ENCODE measurements around the gene UBE2I.

Gene UBE2I

GRCh38 chr16:1320097-1320496 lies 10.7 kb downstream of the UBE2I start:
- no peak overlapping the region for H3K4me3 ChIP-seq (replicated peaks; ENCODE audit: low read depth, low read length)
- DNase-seq (ENCODE audit: extremely low read depth, low read depth): no peak
- no peak for TF ChIP-seq CTCF (IDR thresholded peaks at IDR 0.05; ENCODE audit: low read depth, low read length, missing control alignments)

GRCh38 chr16:1320658-1321240 lies 11.3 kb downstream of the UBE2I start:
- no peak for TF ChIP-seq CTCF (IDR thresholded peaks at IDR 0.05; ENCODE audit: low read depth, low read length, missing control alignments)
- H3K4me3 ChIP-seq (replicated peaks; ENCODE audit: low read depth, low read length): no peak overlapping the region
- DNase-seq (ENCODE audit: extremely low read depth, low read depth): no peak

GRCh38 chr16:1322407-1322806 lies 13.0 kb downstream of the UBE2I start:
- H3K4me3 ChIP-seq (replicated peaks; ENCODE audit: low read depth, low read length): no peak overlapping the region
- no peak for DNase-seq (ENCODE audit: extremely low read depth, low read depth)
- TF ChIP-seq CTCF (IDR thresholded peaks at IDR 0.05; ENCODE audit: low read depth, low read length, missing control alignments): no peak

GRCh38 chr16:1323296-1324239 lies 14.1 kb downstream of the UBE2I start:
- DNase-seq (ENCODE audit: extremely low read depth, low read depth): no peak
- no peak for TF ChIP-seq CTCF (IDR thresholded peaks at IDR 0.05; ENCODE audit: low read depth, low read length, missing control alignments)
- no peak overlapping the region for H3K4me3 ChIP-seq (replicated peaks; ENCODE audit: low read depth, low read length)

- no peak overlapping the region for H3K4me3 ChIP-seq (replicated peaks; ENCODE audit: low read depth, low read length)
- no peak for TF ChIP-seq CTCF (IDR thresholded peaks at IDR 0.05; ENCODE audit: low read depth, low read length, missing control alignments)
- DNase-seq (ENCODE audit: extremely low read depth, low read depth): no peak
These were observed 14.9 kb downstream of the UBE2I start for GRCh38 chr16:1324286-1324826.

- H3K4me3 ChIP-seq (replicated peaks; ENCODE audit: low read depth, low read length): no peak overlapping the region
- no peak for TF ChIP-seq CTCF (IDR thresholded peaks at IDR 0.05; ENCODE audit: low read depth, low read length, missing control alignments)
- no peak for DNase-seq (ENCODE audit: extremely low read depth, low read depth)
These were observed 15.8 kb downstream of the UBE2I start for GRCh38 chr16:1325261-1325660.
